Measurements from ENCODE around the gene CSK.

Gene CSK

GRCh38 chr15:74802862-74803447, 21.1 kb downstream of the CSK start:
- DNase-seq = no peak

GRCh38 chr15:74804935-74805334, 23.1 kb downstream of the CSK start:
- DNase-seq = no peak

- DNase-seq = no peak
These were observed 25.4 kb downstream of the CSK start for GRCh38 chr15:74807282-74807681.

GRCh38 chr15:74808078-74808839, 26.4 kb downstream of the CSK start:
- no peak for DNase-seq

GRCh38 chr15:74808840-74809229, 27.0 kb downstream of the CSK start:
- DNase-seq = no peak

- DNase-seq = no peak
These were observed 27.4 kb downstream of the CSK start for GRCh38 chr15:74809242-74809641.

GRCh38 chr15:74809956-74810355, 28.1 kb downstream of the CSK start:
- DNase-seq = no peak

GRCh38 chr15:74812533-74812932, 30.7 kb downstream of the CSK start, which contains the start of gene LMAN1L:
TSS of gene LMAN1L (plus strand) at chr15:74812835. CDS start at chr15:74812855, 20 bp downstream.
- DNase-seq = no peak

- DNase-seq = peak; percentile 32 to 53 (median 47)
These were observed 33.4 kb downstream of the CSK start for GRCh38 chr15:74815121-74815934.

GRCh38 chr15:74815961-74816360, 34.1 kb downstream of the CSK start:
- no peak for DNase-seq

GRCh38 chr15:74816624-74817369, 34.9 kb downstream of the CSK start:
- DNase-seq = no peak

- no peak for DNase-seq
These were observed 35.5 kb downstream of the CSK start for GRCh38 chr15:74817370-74817737.

- no peak for DNase-seq
These were observed 38.2 kb downstream of the CSK start for GRCh38 chr15:74820056-74820455.

GRCh38 chr15:74821091-74821789, 39.4 kb downstream of the CSK start:
- DNase-seq = peak; percentile 31 to 57 (median 46)

GRCh38 chr15:74821790-74822158, 39.9 kb downstream of the CSK start:
- DNase-seq = no peak

GRCh38 chr15:74822233-74822632, 40.4 kb downstream of the CSK start:
- no peak for DNase-seq

GRCh38 chr15:74823324-74823723, 41.4 kb downstream of the CSK start:
- DNase-seq = no peak

- DNase-seq = no peak
These were observed 43.1 kb downstream of the CSK start for GRCh38 chr15:74824976-74825375.

- no peak for DNase-seq
These were observed 44.0 kb downstream of the CSK start for GRCh38 chr15:74825866-74826265.

GRCh38 chr15:74826364-74826819, 44.5 kb downstream of the CSK start, which contains the start of gene CPLX3:
TSS of gene CPLX3 (plus strand) at chr15:74826627. CDS start at chr15:74826704, 77 bp downstream.
- peak; percentile 25 to 69 (median 41) for DNase-seq

GRCh38 chr15:74826921-74827320, 45.0 kb downstream of the CSK start:
- no peak for DNase-seq

GRCh38 chr15:74827614-74828013, 45.7 kb downstream of the CSK start:
- DNase-seq = no peak
